WERI-Rb-1 (cell line): ENCODE results near the gene TLE4.
A peak's percentile ranks its signal among the peaks of the same experiment; 100 is the strongest.

ENCODE experiments used
- DNase-seq: peaks from one replicate; pipeline ENCODE4 v3.0.0-alpha.2; 2020
- H3K27ac ChIP-seq: fragments of 250-450 bp; sonication (Bioruptor Pico); 2 replicates; pipeline ENCODE4 v1.5.1; 2020; ENCODE audit warnings: mild to moderate bottlenecking, moderate library complexity
- H3K27me3 ChIP-seq: fragments of 250-450 bp; sonication (Bioruptor Pico); 2 replicates; pipeline ENCODE4 v1.5.1; 2021; ENCODE audit warnings: mild to moderate bottlenecking, low read depth, moderate library complexity; ENCODE audit not compliant: insufficient read depth, severe bottlenecking
- H3K36me3 ChIP-seq: fragments of 250-450 bp; sonication (Bioruptor Pico); 2 replicates; pipeline ENCODE4 v1.5.1; 2020; ENCODE audit warnings: mild to moderate bottlenecking, moderate library complexity
- H3K4me3 ChIP-seq: 2 replicates; pipeline ENCODE4 v1.5.1; 2011; ENCODE audit warnings: low read depth, mild to moderate bottlenecking, control low read depth, low read length
- H3K9me3 ChIP-seq: fragments of 250-450 bp; sonication (Bioruptor Pico); 2 replicates; pipeline ENCODE4 v1.5.1; 2021; ENCODE audit warnings: mild to moderate bottlenecking, moderate library complexity; ENCODE audit not compliant: severe bottlenecking
- TF ChIP-seq, protein P1 (sequence below): IDR thresholded peaks from 2 replicates; pipeline ENCODE4 v1.5.1; 2011; ENCODE audit warnings: low read depth, mild to moderate bottlenecking, control low read depth, inconsistent platforms, low read length

TLE4 gene

DNA sequence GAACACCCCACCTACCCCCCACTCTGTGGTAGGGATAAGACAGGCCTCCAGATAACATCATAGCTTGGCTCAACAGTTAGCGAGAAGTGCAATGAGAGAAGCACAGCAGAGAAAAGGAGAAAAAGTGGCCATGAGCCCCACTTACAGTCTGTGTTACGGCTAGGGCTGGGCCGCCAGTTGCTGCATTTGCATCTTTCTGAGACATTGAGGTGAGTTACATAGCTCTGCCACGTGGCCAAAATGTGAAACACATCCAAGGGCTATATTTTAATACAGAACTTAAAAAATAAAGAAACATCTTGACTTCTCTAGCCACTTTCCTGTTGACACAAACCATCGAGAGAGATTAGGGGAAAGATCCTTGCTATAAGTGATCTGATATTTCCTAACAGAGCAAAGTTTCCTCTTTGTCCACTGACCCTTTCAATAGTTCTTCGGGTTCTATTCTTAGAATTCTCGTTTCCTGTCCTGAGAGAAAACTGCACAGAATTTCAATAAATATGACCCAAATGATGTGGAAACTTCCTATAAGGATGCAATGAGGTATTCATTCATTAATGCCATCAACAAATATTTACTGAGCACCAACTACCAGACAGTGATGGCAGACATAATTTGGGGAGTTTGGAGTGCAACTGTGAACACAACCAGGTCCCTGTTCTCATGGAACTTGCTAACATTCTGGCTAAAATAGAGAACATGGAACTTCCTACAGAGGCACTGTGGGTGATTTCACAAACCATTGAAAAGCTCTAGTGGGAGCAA lies 3.2 kb upstream of the TLE4 start:
- TF ChIP-seq, protein P1, sequence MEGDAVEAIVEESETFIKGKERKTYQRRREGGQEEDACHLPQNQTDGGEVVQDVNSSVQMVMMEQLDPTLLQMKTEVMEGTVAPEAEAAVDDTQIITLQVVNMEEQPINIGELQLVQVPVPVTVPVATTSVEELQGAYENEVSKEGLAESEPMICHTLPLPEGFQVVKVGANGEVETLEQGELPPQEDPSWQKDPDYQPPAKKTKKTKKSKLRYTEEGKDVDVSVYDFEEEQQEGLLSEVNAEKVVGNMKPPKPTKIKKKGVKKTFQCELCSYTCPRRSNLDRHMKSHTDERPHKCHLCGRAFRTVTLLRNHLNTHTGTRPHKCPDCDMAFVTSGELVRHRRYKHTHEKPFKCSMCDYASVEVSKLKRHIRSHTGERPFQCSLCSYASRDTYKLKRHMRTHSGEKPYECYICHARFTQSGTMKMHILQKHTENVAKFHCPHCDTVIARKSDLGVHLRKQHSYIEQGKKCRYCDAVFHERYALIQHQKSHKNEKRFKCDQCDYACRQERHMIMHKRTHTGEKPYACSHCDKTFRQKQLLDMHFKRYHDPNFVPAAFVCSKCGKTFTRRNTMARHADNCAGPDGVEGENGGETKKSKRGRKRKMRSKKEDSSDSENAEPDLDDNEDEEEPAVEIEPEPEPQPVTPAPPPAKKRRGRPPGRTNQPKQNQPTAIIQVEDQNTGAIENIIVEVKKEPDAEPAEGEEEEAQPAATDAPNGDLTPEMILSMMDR, result no peak
- DNase-seq, result no peak
- H3K27ac ChIP-seq, result no peak overlapping the region
- H3K27me3 ChIP-seq, result no peaks in the 10 kb centered on the region
- H3K9me3 ChIP-seq, result no peaks in the 10 kb centered on the region
- no peaks in the 10 kb centered on the region for H3K36me3 ChIP-seq
- no peak overlapping the region for H3K4me3 ChIP-seq

DNA sequence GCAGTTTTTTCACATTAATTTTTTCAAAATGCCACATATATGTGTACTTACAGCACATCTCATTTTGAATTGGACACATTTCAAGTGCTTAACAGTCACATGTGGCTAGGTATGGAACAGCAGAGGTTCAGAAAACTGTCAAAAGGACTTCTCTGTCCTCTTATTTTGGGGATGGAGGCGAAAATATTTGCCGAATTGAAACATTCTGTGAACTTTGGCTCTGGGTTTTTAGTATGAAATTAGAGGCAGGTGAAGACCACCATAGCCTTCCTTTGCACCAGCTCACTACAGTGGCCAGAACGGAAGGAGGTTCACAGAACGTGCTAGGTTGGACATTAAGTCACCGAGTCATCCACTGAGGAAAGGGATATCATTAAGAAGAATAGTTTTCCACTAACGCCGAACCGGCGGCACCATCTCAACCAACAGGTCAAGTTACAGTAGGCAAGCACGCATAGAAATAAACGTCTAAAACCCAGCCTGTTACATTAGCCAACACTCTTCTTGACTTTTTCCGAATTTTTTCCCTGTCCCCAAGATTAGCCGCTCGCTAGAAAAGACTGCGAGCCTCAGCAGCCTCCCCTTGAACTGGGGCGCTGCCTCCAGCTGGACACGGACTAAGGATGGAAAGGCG lies 1.8 kb upstream of the TLE4 start:
- Histone ChIP-seq H3K36me3 (no peaks in the 10 kb centered on the region), H3K27ac (peak overlapping the region; percentile 65; the same call in 1 of the 2 replicates), H3K9me3 (no peaks in the 10 kb centered on the region), H3K4me3 (peak overlapping the region; percentile 53), H3K27me3 (no peaks in the 10 kb centered on the region)
- TF ChIP-seq, protein P1, result no peak
- no peak for DNase-seq

DNA sequence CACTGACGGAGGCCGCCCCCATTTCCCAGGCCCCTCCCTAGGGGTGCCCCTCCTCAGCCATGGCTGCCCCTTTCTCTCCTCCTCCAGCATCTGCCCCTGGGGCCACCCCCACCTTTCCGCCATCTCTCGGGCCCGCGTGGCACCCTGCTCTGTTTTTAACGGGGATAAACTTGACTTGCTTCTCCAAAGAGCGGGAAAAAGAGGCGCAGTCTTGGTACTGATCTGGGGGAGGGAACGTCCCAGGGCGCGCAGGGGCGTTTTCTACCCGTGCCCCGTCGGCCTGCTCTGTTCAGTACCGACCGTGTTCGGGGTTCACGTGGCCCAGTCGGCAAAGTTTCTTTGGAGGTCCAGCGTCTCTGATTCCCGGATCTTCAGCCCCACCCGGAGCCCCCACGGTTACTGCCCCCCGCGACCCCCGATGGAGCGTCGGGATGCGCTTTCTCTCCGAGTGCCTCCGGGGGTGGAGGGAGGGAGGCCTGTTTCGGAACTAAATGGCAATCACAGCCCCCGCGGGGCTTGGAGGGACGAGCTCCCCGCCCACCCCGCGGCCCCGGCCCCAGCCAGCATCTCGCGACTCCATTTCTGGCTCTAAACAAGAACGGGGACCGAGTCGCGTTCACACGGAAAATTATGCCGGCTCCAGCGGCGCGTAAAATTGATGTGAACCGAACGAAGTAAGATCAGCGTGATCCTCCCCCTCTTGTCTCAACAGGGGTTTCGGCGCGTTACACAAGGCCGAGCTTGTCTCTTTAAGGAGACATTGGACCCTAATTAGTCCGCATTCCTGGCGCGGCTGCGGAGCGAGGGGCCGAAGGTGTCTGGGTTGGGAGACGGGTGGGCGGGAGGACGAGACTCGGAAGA lies 1.1 kb upstream of the TLE4 start:
- peak; percentile 47 for DNase-seq
- H3K9me3 ChIP-seq, result no peaks in the 10 kb centered on the region
- TF ChIP-seq, protein P1, result no peak
- peak overlapping the region; percentile 53 for H3K4me3 ChIP-seq
- H3K27ac ChIP-seq, result peak overlapping the region; percentile 65
- H3K27me3 ChIP-seq, result no peaks in the 10 kb centered on the region
- no peaks in the 10 kb centered on the region for H3K36me3 ChIP-seq

DNA sequence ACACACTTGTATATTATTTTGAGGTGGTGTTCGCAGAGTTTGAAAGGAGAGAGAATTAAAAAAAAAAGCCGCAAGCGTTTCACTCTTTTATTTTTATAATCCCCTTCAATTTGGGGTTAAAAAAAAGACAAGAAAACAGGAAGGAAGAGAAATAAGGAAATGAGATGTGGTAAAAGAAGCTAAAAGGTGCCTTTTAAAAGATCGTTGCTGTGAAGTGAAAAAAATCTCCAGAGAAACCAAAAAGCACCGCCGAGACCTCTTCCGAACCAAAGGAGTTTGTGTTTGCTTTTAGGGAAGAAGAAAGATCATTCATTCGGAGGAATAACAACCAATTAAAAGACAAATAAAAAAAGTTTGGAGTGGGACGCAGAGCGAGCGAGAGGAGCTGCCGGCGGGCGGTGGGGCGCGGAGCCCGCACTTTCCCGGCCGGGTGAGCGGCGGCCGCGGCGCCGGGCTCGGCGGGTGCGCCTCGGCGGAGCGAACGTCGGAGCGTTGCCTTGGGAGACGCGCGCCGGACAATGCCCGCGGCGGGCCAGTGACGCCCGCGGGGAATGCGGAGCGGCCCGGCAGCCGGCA lies 355 bp downstream of the TLE4 start:
- no peak overlapping the region for H3K27ac ChIP-seq
- no peaks in the 10 kb centered on the region for H3K36me3 ChIP-seq
- peak overlapping the region; percentile 81 for H3K4me3 ChIP-seq
- no peaks in the 10 kb centered on the region for H3K9me3 ChIP-seq
- DNase-seq, result peak; percentile 16
- no peaks in the 10 kb centered on the region for H3K27me3 ChIP-seq
- TF ChIP-seq, protein P1, result no peak

DNA sequence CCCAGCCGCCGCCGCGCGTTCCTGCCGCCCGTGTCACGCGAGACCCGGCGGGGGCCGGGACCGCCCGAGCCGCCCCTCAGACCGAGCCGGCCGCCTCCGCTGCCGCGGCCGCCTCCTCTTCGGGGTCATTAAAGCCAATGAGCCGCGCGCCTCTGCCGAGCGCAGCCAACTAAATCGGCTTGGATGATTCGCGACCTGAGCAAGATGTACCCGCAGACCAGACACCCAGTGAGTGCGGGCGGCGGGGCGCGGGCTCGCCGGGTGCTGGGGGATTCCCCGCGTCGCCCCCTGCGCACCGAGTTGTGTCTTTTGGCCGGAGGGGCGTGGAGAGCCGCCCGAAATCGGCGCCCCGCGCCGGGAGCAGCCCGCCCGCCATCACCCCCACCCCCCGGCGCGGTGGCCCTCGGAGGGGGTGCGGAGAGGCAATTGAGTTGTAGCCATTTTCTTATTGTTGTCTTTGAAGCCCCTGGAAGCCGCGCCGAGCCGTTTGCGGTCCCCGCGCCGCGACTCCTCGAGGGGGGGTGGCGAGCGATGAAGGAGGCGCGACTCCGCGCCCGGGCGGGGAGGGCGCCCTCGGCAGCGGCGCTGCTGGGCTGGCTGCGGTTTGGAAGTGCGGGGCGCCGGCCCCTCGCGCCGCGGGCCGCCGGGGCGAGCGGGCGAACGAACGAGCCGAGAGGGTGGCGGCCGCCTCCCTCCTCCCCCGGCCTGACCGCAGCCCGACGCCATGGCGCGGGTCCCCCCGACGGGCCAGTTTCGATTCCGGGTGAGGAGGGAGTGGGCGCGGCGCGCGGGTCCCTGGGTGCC lies 1.0 kb downstream of the TLE4 start:
- Histone ChIP-seq H3K36me3 (no peaks in the 10 kb centered on the region), H3K27ac (no peak overlapping the region), H3K9me3 (no peaks in the 10 kb centered on the region), H3K27me3 (no peaks in the 10 kb centered on the region), H3K4me3 (peak overlapping the region; percentile 73)
- TF ChIP-seq, protein P1, result no peak
- peak; percentile 43 for DNase-seq
